GM12872 (cell line): ENCODE data around the gene CMTR1.

Experiments
- TF ChIP-seq, protein P1 (sequence below): IDR thresholded peaks from 3 replicates; pipeline ENCODE4 v1.5.1; 2011; ENCODE audit warnings: low read depth, mild to moderate bottlenecking, low read length, moderate library complexity; ENCODE audit not compliant: insufficient read depth

CMTR1 gene

DNA sequence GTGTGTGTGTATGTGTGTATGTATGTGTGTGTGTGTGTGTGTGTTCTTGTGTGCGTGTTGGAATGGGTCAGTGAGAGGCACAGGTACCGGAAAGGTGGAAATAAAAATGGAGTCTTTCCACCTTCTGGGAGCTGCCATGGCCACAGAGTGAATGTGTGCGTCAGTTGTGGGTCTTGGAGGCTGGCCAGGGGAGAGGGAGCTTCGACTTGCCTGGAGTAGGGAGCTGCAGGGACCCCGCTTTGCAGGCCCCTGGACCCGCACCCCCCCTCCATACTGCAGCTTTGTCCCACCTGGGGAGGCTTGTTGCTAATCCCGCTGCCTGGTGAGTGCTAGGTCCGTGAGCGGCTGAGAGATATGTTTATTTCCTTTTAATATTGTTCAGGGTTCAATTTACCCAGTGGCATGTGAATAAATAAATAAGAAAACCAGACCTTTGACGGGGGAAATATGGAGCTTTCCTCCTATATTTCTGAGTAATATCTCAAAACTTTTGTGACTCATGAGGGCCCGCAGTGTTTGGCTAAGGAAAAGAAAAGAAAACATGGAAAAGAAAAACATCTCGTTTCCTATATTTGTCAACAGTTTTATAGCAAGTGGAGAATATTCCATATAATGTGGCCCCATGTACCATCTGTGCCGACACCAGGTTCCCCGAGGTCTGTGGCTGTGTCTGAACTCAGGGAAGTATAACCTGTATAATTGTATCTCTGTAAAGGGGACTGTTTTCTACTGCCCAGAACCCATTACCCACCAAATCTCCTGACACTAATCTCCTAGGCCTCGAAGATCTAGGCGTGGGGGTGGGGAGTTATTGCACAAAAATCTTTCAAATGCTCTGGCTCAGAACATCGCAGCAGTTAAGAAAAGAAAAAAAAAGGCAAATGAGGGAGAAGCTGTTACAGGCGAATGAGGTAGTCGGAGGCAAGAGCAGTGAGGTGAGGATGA lies 91.3 kb downstream of the CMTR1 start:
- TF ChIP-seq, protein P1, sequence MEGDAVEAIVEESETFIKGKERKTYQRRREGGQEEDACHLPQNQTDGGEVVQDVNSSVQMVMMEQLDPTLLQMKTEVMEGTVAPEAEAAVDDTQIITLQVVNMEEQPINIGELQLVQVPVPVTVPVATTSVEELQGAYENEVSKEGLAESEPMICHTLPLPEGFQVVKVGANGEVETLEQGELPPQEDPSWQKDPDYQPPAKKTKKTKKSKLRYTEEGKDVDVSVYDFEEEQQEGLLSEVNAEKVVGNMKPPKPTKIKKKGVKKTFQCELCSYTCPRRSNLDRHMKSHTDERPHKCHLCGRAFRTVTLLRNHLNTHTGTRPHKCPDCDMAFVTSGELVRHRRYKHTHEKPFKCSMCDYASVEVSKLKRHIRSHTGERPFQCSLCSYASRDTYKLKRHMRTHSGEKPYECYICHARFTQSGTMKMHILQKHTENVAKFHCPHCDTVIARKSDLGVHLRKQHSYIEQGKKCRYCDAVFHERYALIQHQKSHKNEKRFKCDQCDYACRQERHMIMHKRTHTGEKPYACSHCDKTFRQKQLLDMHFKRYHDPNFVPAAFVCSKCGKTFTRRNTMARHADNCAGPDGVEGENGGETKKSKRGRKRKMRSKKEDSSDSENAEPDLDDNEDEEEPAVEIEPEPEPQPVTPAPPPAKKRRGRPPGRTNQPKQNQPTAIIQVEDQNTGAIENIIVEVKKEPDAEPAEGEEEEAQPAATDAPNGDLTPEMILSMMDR, result no peak

DNA sequence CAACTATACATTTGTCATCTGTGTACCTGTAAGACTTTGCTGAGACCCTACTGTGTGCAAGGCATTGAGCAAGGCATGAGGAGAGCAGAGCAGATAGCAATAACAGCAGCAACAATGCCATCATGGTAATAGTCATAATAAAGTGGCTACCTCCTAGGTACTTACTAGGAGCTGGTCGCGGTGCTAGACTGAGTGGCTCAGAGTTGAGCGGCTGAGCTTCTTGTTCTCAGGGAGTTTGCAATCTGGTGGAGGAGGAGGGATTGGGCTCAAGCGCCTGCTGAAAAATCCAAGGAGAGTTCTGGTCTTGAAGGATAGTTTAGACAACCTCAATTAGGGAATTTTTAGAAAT lies 91.9 kb downstream of the CMTR1 start:
- TF ChIP-seq, protein P1, result no peak

DNA sequence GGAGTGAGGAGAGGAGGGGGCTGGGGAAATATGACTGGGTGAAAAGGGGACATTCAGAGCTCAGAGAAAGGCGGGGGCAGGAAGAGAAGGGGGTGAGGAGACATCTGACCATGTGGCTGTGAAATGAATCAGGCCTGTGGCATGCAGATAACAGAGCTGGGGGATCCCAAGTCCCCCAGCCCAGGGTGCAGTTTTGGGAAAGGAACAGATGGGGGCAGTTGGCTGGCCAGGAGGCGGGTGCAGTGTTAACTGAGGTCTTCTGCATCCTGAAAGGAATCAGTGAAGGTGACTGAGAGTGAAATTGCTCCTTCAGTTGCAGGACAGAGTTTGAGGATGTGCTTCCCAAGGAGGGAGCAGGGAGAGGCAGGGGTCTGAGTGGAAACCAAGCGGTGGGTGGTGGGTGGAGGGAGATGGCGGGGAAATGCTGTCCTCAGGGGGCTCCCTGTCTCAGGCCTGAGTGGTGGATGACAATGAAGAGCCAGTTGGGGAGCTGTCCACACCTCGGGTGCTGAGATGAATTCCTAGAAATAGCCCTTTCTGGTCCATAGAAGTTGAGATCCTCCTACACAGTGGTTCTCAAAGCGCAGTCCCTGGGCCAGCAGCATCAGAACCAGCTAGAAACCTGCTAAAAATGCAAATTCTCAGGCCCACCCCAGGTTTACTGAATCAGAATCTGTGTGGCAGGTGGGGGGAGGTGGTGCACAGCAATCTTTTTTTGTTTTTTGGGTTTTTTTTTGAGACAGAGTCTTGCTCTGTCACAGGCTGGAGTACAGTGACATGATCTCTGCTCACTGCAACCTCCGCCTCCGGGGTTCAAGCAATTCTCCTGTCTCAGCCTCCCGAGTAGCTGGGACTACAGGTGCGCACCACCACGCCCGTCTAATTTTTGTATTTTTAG lies 92.7 kb downstream of the CMTR1 start:
- TF ChIP-seq, protein P1, result no peak

DNA sequence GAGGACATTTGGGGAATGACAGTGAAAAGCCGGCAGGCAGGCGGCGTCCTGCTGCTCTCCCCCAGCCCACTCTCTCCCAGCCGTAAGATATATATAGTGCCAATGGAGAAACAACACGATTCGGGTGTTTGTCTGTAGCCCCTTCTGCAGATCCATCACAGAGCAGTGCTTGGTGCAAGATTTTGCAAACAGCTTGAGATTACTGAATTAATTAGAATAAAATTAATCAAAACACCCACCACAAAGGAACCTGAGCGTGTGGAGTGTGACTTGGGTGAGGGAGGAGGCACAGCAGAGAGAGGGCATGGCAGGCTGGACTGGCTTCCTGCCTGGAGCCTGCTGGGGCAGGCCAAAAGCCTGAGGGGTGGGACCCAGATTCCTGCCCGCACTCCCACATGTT lies 95.5 kb downstream of the CMTR1 start:
- TF ChIP-seq, protein P1, result no peak

DNA sequence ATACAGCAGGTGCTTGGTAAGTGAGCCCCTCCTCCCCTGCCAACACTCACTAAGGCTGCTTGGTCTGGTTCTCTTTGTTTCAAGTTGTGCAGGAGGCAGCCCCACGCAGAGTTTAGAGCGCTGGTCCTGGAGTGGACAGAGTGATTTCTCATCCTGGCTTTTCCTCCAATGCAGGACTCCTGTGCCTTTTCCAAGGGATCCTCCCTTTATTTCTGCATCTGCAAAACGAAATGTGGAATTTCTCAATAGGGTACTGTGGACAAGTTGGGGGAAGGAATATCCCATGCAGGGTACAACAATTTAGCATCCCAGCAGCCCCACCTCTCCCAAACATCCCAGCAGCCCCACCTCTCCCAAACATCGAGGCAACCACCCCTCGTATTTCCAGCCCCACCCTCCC lies 97.3 kb downstream of the CMTR1 start:
- TF ChIP-seq, protein P1, result no peak

DNA sequence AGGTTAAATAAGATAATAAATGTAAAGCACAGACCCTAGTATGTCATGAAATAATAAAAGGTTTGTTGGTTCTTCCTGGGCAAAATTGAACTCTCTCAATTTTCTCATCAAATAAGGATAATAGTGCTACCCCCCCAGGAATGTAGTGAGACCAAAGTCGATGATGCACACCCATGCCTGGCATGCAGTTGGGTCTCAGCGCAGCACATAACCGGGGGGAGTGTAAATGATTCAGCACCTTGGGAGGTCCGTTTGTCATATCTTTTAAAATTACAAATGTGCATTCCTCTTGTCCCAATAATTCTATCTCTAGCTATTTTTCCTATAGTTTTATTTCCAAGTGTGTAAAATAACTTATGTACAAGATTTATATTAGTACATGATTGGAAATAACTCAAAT lies 98.0 kb downstream of the CMTR1 start:
- TF ChIP-seq, protein P1, result no peak
